22Rv1 (cell line): ENCODE measurements around the gene CEP135.
A peak's percentile ranks its signal among the peaks of the same experiment; 100 is the strongest.

Source experiments
- H3K27ac ChIP-seq: fragments of 450-650 bp; 2 replicates; pipeline ENCODE4 v1.5.1; 2017
- CTCF ChIP-seq: fragments of 450-650 bp; IDR thresholded peaks from 2 replicates; pipeline ENCODE4 v1.5.1; 2017; ENCODE audit warnings: mild to moderate bottlenecking
- ZFX ChIP-seq: fragments of 450-650 bp; IDR thresholded peaks from 2 replicates; pipeline ENCODE4 v1.6.1; 2017; ENCODE audit warnings: antibody characterized with exemption, borderline replicate concordance

CEP135 gene

GRCh38 chr4:56007154-56007553 lies 58.4 kb downstream of the CEP135 start:
- no peak for TF ChIP-seq CTCF
- no peak for TF ChIP-seq ZFX

GRCh38 chr4:56008206-56008605 lies 59.5 kb downstream of the CEP135 start:
- TF ChIP-seq ZFX = no peak
- TF ChIP-seq CTCF = no peak
- H3K27ac ChIP-seq = no peak overlapping the region

More at GRCh38 chr4:56007154-56007553, 58.4 kb downstream of the CEP135 start:
- no peak overlapping the region for H3K27ac ChIP-seq

- H3K27ac ChIP-seq = no peak overlapping the region
- TF ChIP-seq CTCF = no peak
These were observed 77.9 kb downstream of the CEP135 start for GRCh38 chr4:56026596-56026995.

DNA sequence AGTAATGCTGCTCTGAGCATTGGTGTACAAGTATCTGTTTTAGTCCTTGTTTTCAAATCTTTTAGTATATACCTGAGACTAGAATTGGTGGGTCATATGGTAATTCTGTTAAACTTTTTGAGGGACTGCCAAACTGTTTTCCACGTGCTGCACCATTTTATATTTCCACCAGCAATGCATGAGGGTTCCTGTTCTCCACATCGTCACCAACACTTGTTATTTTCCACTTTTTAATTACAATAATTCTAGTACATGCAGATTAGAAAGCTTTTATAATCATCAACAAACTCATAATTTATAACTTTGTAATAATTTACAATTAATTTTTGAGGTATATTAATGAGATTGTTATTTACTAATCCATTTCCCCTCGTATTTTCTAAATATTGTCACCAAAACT lies 79.4 kb downstream of the CEP135 start:
- H3K27ac ChIP-seq = no peak overlapping the region
- TF ChIP-seq ZFX = no peak
- TF ChIP-seq CTCF = no peak

- no peak overlapping the region for H3K27ac ChIP-seq
- TF ChIP-seq ZFX = no peak
These were observed 89.9 kb downstream of the CEP135 start for GRCh38 chr4:56038487-56039162.

DNA sequence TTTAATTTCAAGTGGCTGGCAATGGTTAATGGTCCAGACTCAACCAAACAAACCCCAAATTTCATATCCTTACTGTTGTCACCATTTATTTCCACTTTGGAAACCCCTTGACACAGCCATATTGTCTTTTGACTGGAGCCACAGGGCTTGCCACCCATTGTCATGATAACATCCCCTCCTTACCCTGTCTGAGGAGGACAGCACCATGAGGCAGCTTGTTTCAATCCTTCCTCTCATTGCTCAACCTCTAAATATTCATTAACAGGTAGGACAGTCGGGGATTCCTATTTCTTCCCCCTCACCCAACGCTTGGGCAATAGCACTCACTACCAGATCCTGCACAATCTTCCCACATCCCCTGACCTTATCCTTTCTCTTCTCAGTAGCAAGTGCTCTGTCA lies 92.1 kb downstream of the CEP135 start:
- no peak for TF ChIP-seq ZFX
- no peak overlapping the region for H3K27ac ChIP-seq

- TF ChIP-seq ZFX (no peak), CTCF (no peak)
These were observed 93.5 kb downstream of the CEP135 start for GRCh38 chr4:56042225-56042624.

GRCh38 chr4:56048383-56048701 lies 99.6 kb downstream of the CEP135 start:
- H3K27ac ChIP-seq = peak overlapping the region; percentile 73; the same call in 1 of the 2 replicates
- no peak for TF ChIP-seq CTCF

More at GRCh38 chr4:56042225-56042624, 93.5 kb downstream of the CEP135 start:
- H3K27ac ChIP-seq = no peak overlapping the region
